HepG2 (cell line): ENCODE measurements around the gene ATAD3C. TPM values are rescaled to one million over a fixed set of nuclear protein-coding genes. Genes with fewer than 3 reads are reported as not detected.
"Not testable (repeated sequence)": the region's sequence is repeated elsewhere in the genome, so short reads cannot be mapped to it uniquely, and the experiment has no call there.

Source experiments
- ATAC-seq: fragments of 200-7000 bp; cut with Tn5 transposase; 3 replicates; pipeline ENCODE4 v1.9.1; 2020; ENCODE audit warnings: mild to moderate bottlenecking, moderate library complexity
- BruUV-seq: library from RNA; stranded (reverse); fragments of 400-500 nt; replicated peaks from 2 replicates; lab custom pipeline; 2021; lab: Mats Ljungman, UMichigan
- CTCF ChIA-PET: fragments of 300-600 bp; formaldehyde crosslinking; extraction: SDS; loops from one replicate; lab custom pipeline; 2021; ENCODE audit warnings: low total read pairs, inconsistent platforms, low intra/inter-chr PET ratio; lab: Yijun Ruan, JAX
- POLR2A ChIA-PET: fragments of 350-600 bp; sonication (Branson Sonifier 250); formaldehyde crosslinking; loops from one replicate; lab custom pipeline; 2020; ENCODE audit warnings: antibody characterized with exemption, inconsistent platforms; lab: Yijun Ruan, JAX
- DNase-seq: peaks from one replicate; pipeline ENCODE4 v3.0.0-alpha.2; 2015; ENCODE audit warnings: low spot score
- FAIRE-seq: peaks from 3 replicates; lab custom pipeline; 2011; peaks lifted over from hg19 to GRCh38; lab: Jason Lieb, UNC
- H2AFZ ChIP-seq: one replicate; pipeline ENCODE4 v1.6.1; 2011; ENCODE audit warnings: low read length, inconsistent platforms
- H3K27ac ChIP-seq: fragments of 300-600 bp; 3 replicates; pipeline ENCODE4 v1.8.0; 2011; ENCODE audit warnings: mixed run types, mild to moderate bottlenecking, mixed read lengths, low read length, inconsistent platforms; ENCODE audit not compliant: insufficient read depth; ENCODE audit errors: extremely low read length
- H3K27me3 ChIP-seq, 2 experiments: fragments of 200-600 bp in 1 of 2; 2 replicates in 1 of 2; 3 replicates in 1 of 2; pipeline versions ENCODE4 v1.6.0 to v1.8.0; 2011; ENCODE audit warnings: low read length in 2 of 2, mild to moderate bottlenecking in 2 of 2, moderate library complexity in 2 of 2, inconsistent platforms in 1 of 2; ENCODE audit not compliant: insufficient read depth in 2 of 2, control insufficient read depth in 1 of 2
- H3K36me3 ChIP-seq, 2 experiments: fragments of 200-600 bp in 1 of 2; replicated peaks in 1 of 2; 2 replicates in 1 of 2; 3 replicates in 1 of 2; pipeline versions ENCODE4 v1.5.1 to v1.8.0; 2011; ENCODE audit warnings: low read length in 2 of 2, inconsistent platforms in 1 of 2; ENCODE audit not compliant: insufficient read depth in 2 of 2, control insufficient read depth in 1 of 2
- H3K4me1 ChIP-seq: 2 replicates; pipeline ENCODE4 v1.5.1; 2012; ENCODE audit warnings: low read length, inconsistent platforms; ENCODE audit not compliant: insufficient read depth
- H3K4me2 ChIP-seq: 2 replicates; pipeline ENCODE4 v1.6.0; 2011; ENCODE audit warnings: low read depth, low read length, inconsistent platforms
- H3K4me3 ChIP-seq, 3 experiments: fragments of 200-600 bp in 1 of 3; sonication (generic), shearing (Covaris generic) in 1 of 3; replicated peaks in 1 of 3; 2 replicates each; pipeline ENCODE4 v1.5.1; 2011 to 2016; ENCODE audit warnings: low read length in 3 of 3, inconsistent platforms in 2 of 3, low read depth in 2 of 3, mild to moderate bottlenecking in 2 of 3, control low read depth in 1 of 3, mixed read lengths in 1 of 3; ENCODE audit not compliant: insufficient read depth in 1 of 3
- H3K79me2 ChIP-seq: one replicate; pipeline ENCODE4 v1.6.1; 2011; ENCODE audit warnings: low read length, inconsistent platforms; ENCODE audit not compliant: insufficient read depth
- H3K9ac ChIP-seq: 2 replicates; pipeline ENCODE4 v1.6.0; 2011; ENCODE audit warnings: mild to moderate bottlenecking, low read depth, low read length, inconsistent platforms; ENCODE audit not compliant: insufficient read depth
- H3K9me3 ChIP-seq: 2 replicates; pipeline ENCODE4 v1.5.1; 2012; ENCODE audit warnings: mild to moderate bottlenecking, low read length
- H4K20me1 ChIP-seq: 2 replicates; pipeline ENCODE4 v1.6.0; 2011; ENCODE audit warnings: inconsistent platforms, mild to moderate bottlenecking, low read length, moderate library complexity; ENCODE audit not compliant: insufficient read depth
- ZFY ChIP-seq: sonication (generic); formaldehyde crosslinking; IDR thresholded peaks from 2 replicates; pipeline ENCODE4 v1.4.0; 2020; ENCODE audit warnings: missing genetic modification reagents
- ZNF263 ChIP-seq: sonication (generic); formaldehyde crosslinking; IDR thresholded peaks from 2 replicates; pipeline ENCODE4 v1.4.0; 2020; ENCODE audit warnings: missing genetic modification reagents
- WGBS: methylation state at CpG from one replicate; pipeline ENCODE4 v1.1.6; 2017; ENCODE audit warnings: low lambda C conversion rate; 5-methylcytosine and 5-hydroxymethylcytosine counted together
- in situ Hi-C: cut with HindIII; loops from 2 replicates; pipeline ENCODE4 v1.10.0; 2017; ENCODE audit warnings: low pct_unique_long_range_greater_than_20kb; ENCODE audit not compliant: extremely low pct_ligation_motif_present
- intact Hi-C: fragments of 100-400 bp; cut with micrococcal nuclease; formaldehyde crosslinking; loops from one replicate; pipeline ENCODE4 v1.10.0; 2022; ENCODE audit not compliant: unreplicated experiment
- polyA plus RNA-seq, 8 experiments: library from polyadenylated mRNA; depleted of rRNA in 3 of 8; stranded (reverse) in 7 of 8; unstranded in 1 of 8; fragments of >200 nt; fragmentation: Illumina TruSeq in 4 of 8; extraction: Trizol in 4 of 8; gene quantifications; 2 replicates each; pipeline versions ENCODE4 v1.2.1 to v1.2.3, GENCODE V29; 2011 to 2016; ENCODE audit warnings: low read depth in 4 of 8, missing spikeins in 1 of 8, mixed read lengths in 1 of 8; ENCODE audit not compliant: insufficient read depth in 1 of 8
- total RNA-seq, 5 experiments: library from RNA; depleted of rRNA; stranded (reverse); fragments of >200 nt; fragmentation: Illumina TruSeq; extraction: Trizol; gene quantifications; 2 replicates each; pipeline ENCODE4 v1.2.3, GENCODE V29; 2016; ENCODE audit warnings: low read depth in 1 of 5

ATAD3C gene
- total and polyA plus RNA-seq, 2 of the 13 experiments (the other 11 are each of a cell fraction or from before 2014, with no cell fraction given), result 2.4 to 3.2 TPM

DNA sequence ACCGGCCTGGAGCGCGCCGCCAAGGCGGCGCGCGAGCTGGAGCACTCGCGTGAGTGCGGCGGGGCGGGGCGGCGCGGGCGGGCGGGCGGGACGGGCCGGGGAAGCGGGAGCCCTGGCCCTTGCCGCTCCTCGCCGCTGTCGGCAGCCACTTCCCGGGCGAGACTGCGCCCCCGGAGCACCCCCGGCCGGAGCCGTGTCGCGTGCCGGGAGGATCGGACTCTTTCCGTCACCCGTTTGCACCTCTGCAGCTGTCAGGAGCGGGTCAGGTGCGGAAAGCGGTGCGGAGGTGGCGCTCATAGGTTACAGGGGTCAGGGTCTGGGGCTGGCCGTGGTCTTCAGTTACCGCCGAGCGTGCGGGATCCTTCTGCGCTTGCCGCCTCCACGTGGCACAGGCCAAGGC is 62.9 kb downstream of the ATAD3C start:
- H3K9me3 ChIP-seq, intact Hi-C loops, H4K20me1 ChIP-seq, in situ Hi-C loops, H3K36me3 ChIP-seq, BruUV-seq, DNase-seq, H3K27me3 ChIP-seq, POLR2A ChIA-PET, CTCF ChIA-PET, H3K4me2 ChIP-seq, H2AFZ ChIP-seq, FAIRE-seq: not testable (repeated sequence)
- H3K4me1 ChIP-seq, result peaks cover 12% of the 10 kb centered on the region
- H3K9ac ChIP-seq, result peak overlapping the region; percentile 67; the same call in 1 of the 2 replicates
- peak overlapping the region in 2 of 3 experiments; percentile 66 to 79; a peak in 4 of 6 replicates for H3K4me3 ChIP-seq
- H3K79me2 ChIP-seq, result peaks cover 14% of the 10 kb centered on the region
- ATAC-seq, result peak; percentile 31
- WGBS, result no CpG with 5 or more reads among the region's 52 CpGs
- peak; percentile 7; the same call in 1 of the 2 replicates for TF ChIP-seq ZNF263 (CRISPR knock-in tag)
- 0 out of 2 replicates have a peak, but pooled peaks have one; percentile 10 for TF ChIP-seq ZFY (CRISPR knock-in tag)
- H3K27ac ChIP-seq, result peak overlapping the region; percentile 48

DNA sequence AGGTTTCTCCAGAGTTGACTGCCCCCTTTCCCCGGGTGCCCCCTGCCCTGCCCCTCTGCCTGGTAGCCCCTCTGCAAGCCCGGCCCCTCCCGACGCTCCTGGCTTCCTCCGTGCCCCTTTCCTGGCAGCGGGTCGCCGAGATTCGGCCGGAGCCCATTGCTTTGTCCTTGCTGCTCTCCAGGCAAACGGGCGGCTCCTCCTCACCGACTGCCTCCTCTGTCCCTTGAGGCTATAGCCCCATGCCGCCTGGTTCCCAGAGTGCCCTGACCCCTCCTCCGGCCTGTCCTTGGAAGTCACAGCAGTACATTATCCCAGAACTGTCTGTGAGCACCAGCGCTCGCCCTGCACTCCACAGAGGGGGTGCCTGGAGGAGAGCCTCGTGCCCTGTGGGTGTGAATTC is 64.2 kb downstream of the ATAD3C start:
- ATAC-seq, BruUV-seq, H3K27me3 ChIP-seq, POLR2A ChIA-PET, DNase-seq, H2AFZ ChIP-seq, H4K20me1 ChIP-seq, CTCF ChIA-PET, FAIRE-seq, H3K27ac ChIP-seq, in situ Hi-C loops, intact Hi-C loops, H3K9me3 ChIP-seq: not testable (repeated sequence)
- Histone ChIP-seq H3K79me2 (peaks cover 14% of the 10 kb centered on the region), H3K4me1 (peaks cover 12% of the 10 kb centered on the region), H3K36me3 (peaks cover 3 to 16% of the 10 kb centered on the region in 2 experiments; a peak in 4 of 5 replicates), H3K9ac (peak overlapping the region; percentile 52; the same call in 1 of the 2 replicates), H3K4me2 (peak overlapping the region; percentile 53; the same call in 1 of the 2 replicates), H3K4me3 (peak overlapping the region in 2 of 3 experiments; percentile 43 to 58; a peak in 4 of 6 replicates)
- WGBS, result 46% methylated on average over 13 of the region's 18 CpGs

DNA sequence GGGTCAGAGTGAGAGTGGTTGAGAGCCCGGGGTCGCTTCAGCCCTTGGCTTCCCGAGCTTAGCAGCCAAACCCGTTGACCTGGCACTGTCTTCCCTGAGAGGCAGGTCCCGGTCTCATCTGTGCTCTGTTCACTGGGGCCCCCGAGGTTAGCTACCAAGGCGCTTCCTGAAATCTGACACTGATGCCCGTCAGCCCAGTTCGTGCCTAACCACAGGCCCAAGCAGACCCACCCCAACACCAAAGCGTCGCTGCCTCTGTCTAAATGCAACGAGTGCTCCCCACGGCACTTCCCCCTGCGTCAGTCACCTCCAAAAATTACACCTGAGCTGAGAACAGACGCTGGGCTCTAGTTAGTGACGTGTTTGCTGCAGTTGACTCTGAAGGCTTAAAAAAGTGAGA is 64.9 kb downstream of the ATAD3C start:
- H3K27me3 ChIP-seq, H3K9ac ChIP-seq, POLR2A ChIA-PET, DNase-seq, in situ Hi-C loops, BruUV-seq, ATAC-seq, intact Hi-C loops, H2AFZ ChIP-seq, FAIRE-seq, H3K4me2 ChIP-seq, CTCF ChIA-PET, H3K27ac ChIP-seq, H4K20me1 ChIP-seq, H3K9me3 ChIP-seq, H3K4me3 ChIP-seq: not testable (repeated sequence)
- Histone ChIP-seq H3K4me1 (peaks cover 12% of the 10 kb centered on the region), H3K79me2 (peaks cover 14% of the 10 kb centered on the region), H3K36me3 (peaks cover 3 to 17% of the 10 kb centered on the region in 2 experiments; a peak in 4 of 5 replicates)
- 84% methylated on average over 12 of the region's 16 CpGs for WGBS

DNA sequence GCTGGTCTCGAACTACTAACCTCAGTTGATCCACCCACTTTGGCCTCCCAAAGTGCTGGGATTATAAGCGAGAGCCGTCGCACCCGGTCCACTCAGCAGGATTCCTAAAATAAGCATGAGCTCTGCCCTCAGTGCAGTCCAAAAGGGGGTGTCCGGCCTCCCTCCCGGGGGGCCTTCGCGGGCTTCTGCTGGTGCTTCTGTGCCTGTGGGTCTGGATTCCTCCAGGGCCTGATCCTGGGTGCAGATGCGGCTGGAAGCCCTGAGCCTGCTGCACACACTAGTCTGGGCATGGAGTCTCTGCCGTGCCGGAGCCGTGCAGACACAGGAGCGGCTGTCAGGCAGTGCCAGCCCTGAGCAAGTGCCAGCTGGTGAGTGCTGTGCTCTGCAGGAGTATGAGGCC is 67.4 kb downstream of the ATAD3C start:
- ATAC-seq, BruUV-seq, H3K9me3 ChIP-seq, H3K4me3 ChIP-seq, H3K4me2 ChIP-seq, H3K27me3 ChIP-seq, H3K4me1 ChIP-seq, H3K9ac ChIP-seq, in situ Hi-C loops, H2AFZ ChIP-seq, DNase-seq, H4K20me1 ChIP-seq, POLR2A ChIA-PET, FAIRE-seq, CTCF ChIA-PET, intact Hi-C loops, H3K27ac ChIP-seq: not testable (repeated sequence)
- WGBS, result 97% methylated on average over 5 of the region's 14 CpGs
- Histone ChIP-seq H3K79me2 (peaks cover 12% of the 10 kb centered on the region), H3K36me3 (peaks cover 6 to 29% of the 10 kb centered on the region in 2 experiments; a peak in 4 of 5 replicates)
